ENCODE results near the gene SOD3.

Gene SOD3

DNA sequence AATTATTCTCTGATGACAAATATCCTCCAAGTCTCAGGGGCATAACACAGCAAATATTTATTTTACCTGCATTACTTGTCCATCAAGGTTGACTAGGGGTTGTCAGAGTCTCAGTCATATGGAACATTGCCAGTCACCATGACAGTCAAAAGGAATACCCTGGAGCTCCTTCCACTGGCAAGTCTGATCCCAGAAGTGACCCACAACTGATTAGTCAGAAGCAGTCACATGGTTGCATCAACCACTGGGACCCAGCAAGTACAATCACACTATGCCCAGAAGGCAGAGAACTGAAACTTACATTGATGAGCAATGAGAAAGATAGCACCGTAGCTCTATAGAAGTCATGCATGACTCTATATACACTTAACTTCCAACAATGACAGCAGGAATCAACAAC, 41.9 kb upstream of the SOD3 start:
- TF ChIP-seq CTCF (conservative IDR thresholded peaks at IDR 0.05) = no peak
- H3K27ac ChIP-seq = no peak overlapping the region

- no peak overlapping the region for H3K27ac ChIP-seq
- TF ChIP-seq CTCF (conservative IDR thresholded peaks at IDR 0.05) = no peak
These were observed 40.8 kb upstream of the SOD3 start for GRCh38 chr4:24754571-24754970.

GRCh38 chr4:24763631-24764297, 31.6 kb upstream of the SOD3 start:
- no peak overlapping the region for H3K27ac ChIP-seq
- no peak for TF ChIP-seq CTCF (conservative IDR thresholded peaks at IDR 0.05)

- H3K27ac ChIP-seq = no peak overlapping the region
- no peak for TF ChIP-seq CTCF (conservative IDR thresholded peaks at IDR 0.05)
These were observed 31.0 kb upstream of the SOD3 start for GRCh38 chr4:24764345-24764744.

GRCh38 chr4:24765376-24765988, 29.9 kb upstream of the SOD3 start:
- H3K27ac ChIP-seq = no peak overlapping the region
- no peak for TF ChIP-seq CTCF (conservative IDR thresholded peaks at IDR 0.05)

DNA sequence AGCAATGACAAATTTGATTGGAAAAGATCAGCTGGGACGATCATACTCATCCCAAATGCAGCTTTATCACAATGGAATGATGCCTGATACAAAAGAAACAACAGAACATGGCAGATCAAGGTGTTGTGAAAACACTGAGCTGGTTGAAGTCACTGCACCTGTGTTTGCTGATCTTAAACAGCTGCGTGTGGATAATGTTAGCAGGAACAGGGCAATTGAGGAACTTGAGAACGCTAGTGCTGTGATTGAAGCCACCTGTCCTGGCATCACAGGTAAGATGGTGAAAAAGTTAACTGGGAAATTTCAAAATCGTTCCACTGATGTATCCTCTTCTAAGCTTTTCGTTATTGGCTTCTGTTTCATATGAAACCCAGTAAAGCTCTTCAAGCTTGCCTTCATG, 27.4 kb upstream of the SOD3 start:
- H3K27ac ChIP-seq = no peak overlapping the region
- no peak for TF ChIP-seq CTCF (conservative IDR thresholded peaks at IDR 0.05)

- no peak overlapping the region for H3K27ac ChIP-seq
- TF ChIP-seq CTCF (conservative IDR thresholded peaks at IDR 0.05) = no peak
These were observed 26.8 kb upstream of the SOD3 start for GRCh38 chr4:24768604-24769003.

Data from VCaP (cell line).